Germinal center (tissue), 1 donor: ENCODE results near the gene CPT1B.

Source experiments
- DNase-seq: peaks from one replicate; pipeline ENCODE4 v3.0.0; 2012; ENCODE audit warnings: mixed read lengths, low spot score

The CPT1B gene

GRCh38 chr22:50545522-50546325, 32.5 kb downstream of the CPT1B start, which contains the start of gene KLHDC7B:
Gene KLHDC7B, plus strand, starts transcription at chr22:50545899. Its CDS starts 345 bp downstream, at chr22:50546244.
- no peak for DNase-seq

- DNase-seq = no peak
These were observed 33.4 kb downstream of the CPT1B start for GRCh38 chr22:50544746-50545253.

- DNase-seq = peak; percentile 91
These were observed 34.0 kb downstream of the CPT1B start for GRCh38 chr22:50544078-50544745.

GRCh38 chr22:50542416-50542927, 35.8 kb downstream of the CPT1B start:
- DNase-seq = peak; percentile 69

GRCh38 chr22:50541667-50542026, 36.6 kb downstream of the CPT1B start:
- peak; percentile 2 for DNase-seq

- no peak for DNase-seq
These were observed 37.8 kb downstream of the CPT1B start for GRCh38 chr22:50540381-50540780.

- DNase-seq = no peak
These were observed 40.5 kb downstream of the CPT1B start for GRCh38 chr22:50537765-50538164.

- DNase-seq = no peak
These were observed 42.0 kb downstream of the CPT1B start for GRCh38 chr22:50536226-50536625.

- peak; percentile 5 for DNase-seq
These were observed 43.1 kb downstream of the CPT1B start for GRCh38 chr22:50535113-50535512.

- peak; percentile 5 for DNase-seq
These were observed 44.1 kb downstream of the CPT1B start for GRCh38 chr22:50533856-50534711.

- DNase-seq = no peak
These were observed 45.1 kb downstream of the CPT1B start for GRCh38 chr22:50532824-50533796.

- no peak for DNase-seq
These were observed 46.1 kb downstream of the CPT1B start for GRCh38 chr22:50531962-50532674.

- peak; percentile 70 for DNase-seq
These were observed 46.7 kb downstream of the CPT1B start for GRCh38 chr22:50531546-50531961.

GRCh38 chr22:50530877-50531545, 47.2 kb downstream of the CPT1B start:
- DNase-seq = peak; percentile 75

GRCh38 chr22:50530580-50530876, 47.7 kb downstream of the CPT1B start:
- DNase-seq = no peak

- peak; percentile 85 for DNase-seq
These were observed 48.2 kb downstream of the CPT1B start, which contains the start of gene TYMP for GRCh38 chr22:50529897-50530579. Gene TYMP, minus strand, starts transcription at chr22:50530012. Its CDS starts 303 bp downstream, at chr22:50529709.

GRCh38 chr22:50529416-50529896, 48.8 kb downstream of the CPT1B start:
- DNase-seq = no peak

GRCh38 chr22:50528682-50529415, 49.4 kb downstream of the CPT1B start:
- no peak for DNase-seq
